Trophoblast cell (in vitro differentiated cells and primary cell): ENCODE measurements around the gene ZNF474.

ENCODE experiments used
- DNase-seq, 2 donors: peaks; one replicate each; pipeline ENCODE4 v3.0.0-alpha.2; 2016
- H2AFZ ChIP-seq: 2 replicates; pipeline ENCODE4 v1.6.1; 2013; ENCODE audit warnings: low read length, moderate library complexity, mild to moderate bottlenecking; ENCODE audit not compliant: insufficient read depth, poor library complexity
- H2AK5ac ChIP-seq: 2 replicates; pipeline ENCODE4 v1.6.1; 2013; ENCODE audit warnings: mild to moderate bottlenecking, low read length
- H2BK120ac ChIP-seq: 2 replicates; pipeline ENCODE4 v1.6.1; 2013; ENCODE audit warnings: low read length, mild to moderate bottlenecking, moderate library complexity; ENCODE audit not compliant: insufficient read depth, poor library complexity
- H2BK12ac ChIP-seq: 2 replicates; pipeline ENCODE4 v1.6.1; 2013; ENCODE audit warnings: mild to moderate bottlenecking, low read length, moderate library complexity
- H2BK5ac ChIP-seq: 2 replicates; pipeline ENCODE4 v1.6.1; 2013; ENCODE audit warnings: low read length, low read depth, moderate library complexity, mild to moderate bottlenecking; ENCODE audit not compliant: poor library complexity
- H3K14ac ChIP-seq: 2 replicates; pipeline ENCODE4 v1.6.1; 2013; ENCODE audit warnings: mild to moderate bottlenecking, low read length
- H3K18ac ChIP-seq: 2 replicates; pipeline ENCODE4 v1.6.1; 2013; ENCODE audit warnings: mild to moderate bottlenecking, low read length
- H3K23ac ChIP-seq: 2 replicates; pipeline ENCODE4 v1.6.1; 2013; ENCODE audit warnings: low read length
- H3K27ac ChIP-seq: 2 replicates; pipeline ENCODE4 v1.5.1; 2013; ENCODE audit warnings: low read depth, mild to moderate bottlenecking, inconsistent platforms, low read length, moderate library complexity
- H3K27me3 ChIP-seq: 2 replicates; pipeline ENCODE4 v1.6.1; 2013; ENCODE audit warnings: inconsistent platforms, mild to moderate bottlenecking, low read length, moderate library complexity; ENCODE audit not compliant: insufficient read depth
- H3K36me3 ChIP-seq, 2 experiments: 1 replicate in 1 of 2; 2 replicates in 1 of 2; pipeline ENCODE4 v1.6.1; 2013; ENCODE audit warnings: low read length in 2 of 2, mild to moderate bottlenecking in 2 of 2, moderate library complexity in 1 of 2; ENCODE audit not compliant: insufficient read depth in 2 of 2, control insufficient read depth in 1 of 2
- H3K4ac ChIP-seq: 2 replicates; pipeline ENCODE4 v1.6.1; 2013; ENCODE audit warnings: low read depth, mild to moderate bottlenecking, low read length, moderate library complexity
- H3K4me1 ChIP-seq, 2 experiments: 1 replicate in 1 of 2; 2 replicates in 1 of 2; pipeline ENCODE4 v1.6.1; 2013; ENCODE audit warnings: low read length in 2 of 2, mild to moderate bottlenecking in 2 of 2, moderate library complexity in 1 of 2; ENCODE audit not compliant: insufficient read depth in 2 of 2, control insufficient read depth in 1 of 2
- H3K4me2 ChIP-seq: 2 replicates; pipeline ENCODE4 v1.6.1; 2013; ENCODE audit warnings: inconsistent platforms, mild to moderate bottlenecking, low read length, moderate library complexity
- H3K4me3 ChIP-seq: 2 replicates; pipeline ENCODE4 v1.5.1; 2013; ENCODE audit warnings: mild to moderate bottlenecking, low read depth, low read length, inconsistent platforms
- H3K79me1 ChIP-seq: one replicate; pipeline ENCODE4 v1.6.1; 2013; ENCODE audit warnings: low read length
- H3K79me2 ChIP-seq: 2 replicates; pipeline ENCODE4 v1.6.1; 2013; ENCODE audit warnings: low read length, mild to moderate bottlenecking; ENCODE audit not compliant: control insufficient read depth, insufficient read depth, poor library complexity
- H3K9ac ChIP-seq: 2 replicates; pipeline ENCODE4 v1.6.1; 2013; ENCODE audit warnings: mild to moderate bottlenecking, low read length
- H3K9me3 ChIP-seq: 2 replicates; pipeline ENCODE4 v1.6.1; 2013; ENCODE audit warnings: low read depth, mild to moderate bottlenecking, control low read depth, inconsistent platforms, low read length; ENCODE audit not compliant: insufficient read depth
- H4K12ac ChIP-seq: 2 replicates; pipeline ENCODE4 v1.6.1; 2013; ENCODE audit warnings: low read depth, mild to moderate bottlenecking, low read length, moderate library complexity
- H4K8ac ChIP-seq: 2 replicates; pipeline ENCODE4 v1.6.1; 2013; ENCODE audit warnings: low read depth, mild to moderate bottlenecking, low read length, moderate library complexity
- H4K91ac ChIP-seq: one replicate; pipeline ENCODE4 v1.6.1; 2013; ENCODE audit warnings: low read depth, mild to moderate bottlenecking, low read length, moderate library complexity
- WGBS: extraction: QIAGEN DNeasy Blood & Tissue Kit; methylation state at CpG from one replicate; pipeline ENCODE4 v1.1.7; 2013; ENCODE audit warnings: missing lambda C conversion rate; ENCODE audit not compliant: insufficient read length, insufficient coverage; ENCODE audit errors: extremely low coverage; 5-methylcytosine and 5-hydroxymethylcytosine counted together

Gene ZNF474

DNA sequence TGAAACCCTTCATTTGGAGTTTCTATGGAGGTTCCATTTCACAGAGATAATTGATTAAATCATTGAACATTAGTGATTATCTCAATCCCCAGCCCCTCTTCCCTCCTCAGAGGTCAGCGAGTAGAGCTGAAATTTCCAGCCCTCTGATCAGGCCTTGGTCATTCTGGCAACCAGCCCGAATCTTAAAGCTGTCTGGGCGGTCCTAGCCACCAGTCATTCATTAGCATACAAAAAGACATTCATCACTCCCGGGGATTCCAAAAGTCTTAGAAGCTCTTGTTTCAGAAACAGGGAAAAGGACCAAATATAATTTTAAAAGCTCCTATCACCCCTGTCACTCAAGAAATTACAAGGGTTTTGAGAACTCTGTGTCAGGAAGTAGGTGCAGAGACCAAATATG, 41.3 kb downstream of the ZNF474 start:
- WGBS = no CpG with 5 or more reads among the region's 4 CpGs
- Histone ChIP-seq H3K9ac (no peak overlapping the region), H3K27me3 (no peaks in the 10 kb centered on the region), H3K18ac (no peak overlapping the region), H4K8ac (no peak overlapping the region), H3K4me1 (no peaks in the 10 kb centered on the region), H3K14ac (no peak overlapping the region), H2BK12ac (no peak overlapping the region), H4K91ac (no peak overlapping the region), H3K23ac (no peak overlapping the region), H3K4me2 (no peak overlapping the region), H3K4ac (no peak overlapping the region), H3K27ac (no peak overlapping the region), H3K4me3 (no peak overlapping the region), H4K12ac (no peak overlapping the region), H2BK5ac (no peak overlapping the region), H3K79me2 (no peaks in the 10 kb centered on the region), H3K9me3 (peaks cover 2% of the 10 kb centered on the region), H2AFZ (no peak overlapping the region), H3K36me3 (no peaks in the 10 kb centered on the region), H2AK5ac (no peak overlapping the region), H3K79me1 (no peaks in the 10 kb centered on the region), H2BK120ac (no peak overlapping the region)
- DNase-seq = no peak

DNA sequence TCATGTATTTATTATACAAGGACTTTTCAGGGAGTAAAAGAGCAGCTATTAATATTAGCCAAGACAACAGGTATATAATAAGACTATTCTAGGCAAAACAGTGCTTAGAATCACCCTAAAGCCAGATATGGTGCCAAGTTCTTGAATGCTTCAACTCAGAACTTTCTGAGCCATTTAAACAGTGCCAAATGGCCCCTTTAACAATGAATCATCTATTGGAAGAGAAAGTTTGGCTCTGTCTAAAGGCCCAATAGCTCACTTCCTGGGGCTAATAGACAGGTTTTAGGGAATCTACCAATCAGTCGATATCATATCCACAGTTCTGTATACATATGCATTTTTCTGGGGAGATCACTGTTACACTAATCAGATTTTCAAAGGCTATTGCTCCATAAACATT, 42.9 kb downstream of the ZNF474 start:
- Histone ChIP-seq H4K12ac (no peak overlapping the region), H3K79me1 (no peaks in the 10 kb centered on the region), H3K9ac (no peak overlapping the region), H3K23ac (no peak overlapping the region), H3K79me2 (no peaks in the 10 kb centered on the region), H4K8ac (no peak overlapping the region), H3K36me3 (no peaks in the 10 kb centered on the region), H2BK5ac (no peak overlapping the region), H2BK120ac (no peak overlapping the region), H3K4me1 (no peaks in the 10 kb centered on the region), H3K4me3 (no peak overlapping the region), H2BK12ac (no peak overlapping the region), H2AFZ (no peak overlapping the region), H3K4me2 (no peak overlapping the region), H3K27me3 (no peaks in the 10 kb centered on the region), H4K91ac (no peak overlapping the region), H3K27ac (no peak overlapping the region), H3K9me3 (peaks cover 2% of the 10 kb centered on the region), H3K18ac (no peak overlapping the region), H3K4ac (no peak overlapping the region), H2AK5ac (no peak overlapping the region), H3K14ac (no peak overlapping the region)
- DNase-seq = no peak
- no CpG with 5 or more reads among the region's 1 CpG for WGBS

DNA sequence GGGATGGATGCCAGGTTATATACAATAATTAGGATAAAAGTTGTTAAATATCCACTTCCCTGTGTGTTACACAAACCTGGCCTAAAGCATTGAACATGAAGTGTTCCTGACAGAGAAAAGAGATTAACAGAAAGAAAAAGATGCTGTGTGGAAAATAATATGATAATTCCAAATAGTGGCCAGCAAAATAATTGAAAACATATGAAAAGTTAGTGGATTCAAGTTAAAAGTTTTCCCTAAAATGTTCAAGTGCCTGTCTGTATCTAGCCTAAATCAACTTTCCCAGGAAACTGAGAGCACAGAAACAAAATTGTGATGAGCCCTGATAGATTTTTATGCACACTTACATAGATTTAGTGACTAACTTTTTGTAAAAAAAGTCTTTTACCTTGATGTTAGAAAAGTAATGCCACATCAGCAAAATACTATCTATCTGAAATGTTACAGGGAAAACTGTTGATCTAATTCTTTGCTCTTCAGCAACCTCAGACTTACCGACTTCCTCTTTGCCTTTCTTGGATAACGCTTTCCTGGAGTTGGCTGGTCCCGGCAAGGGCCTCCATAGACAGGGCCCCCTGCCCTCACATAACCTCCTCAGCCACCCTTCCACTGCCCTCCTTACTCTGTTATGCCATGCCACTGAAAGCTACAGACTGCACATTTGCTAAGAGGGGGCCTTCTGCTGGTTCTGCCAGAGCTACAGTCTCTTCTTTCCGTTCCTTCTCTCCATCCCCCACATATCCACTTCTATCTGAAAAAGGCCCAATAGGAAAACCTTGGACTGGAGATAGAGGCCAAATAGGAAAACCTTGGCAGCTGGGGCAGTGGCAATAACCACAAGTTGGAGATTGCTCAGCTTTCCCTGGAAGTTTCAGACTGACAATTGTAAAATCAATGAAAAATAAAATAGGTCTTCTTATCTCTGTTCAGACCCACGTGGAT, 44.4 kb downstream of the ZNF474 start:
- Histone ChIP-seq H3K27me3 (no peaks in the 10 kb centered on the region), H3K27ac (no peak overlapping the region), H4K91ac (no peak overlapping the region), H2BK120ac (no peak overlapping the region), H3K79me2 (no peaks in the 10 kb centered on the region), H2AFZ (no peak overlapping the region), H4K8ac (no peak overlapping the region), H2BK12ac (no peak overlapping the region), H3K14ac (no peak overlapping the region), H3K9me3 (peaks cover 2% of the 10 kb centered on the region), H3K4me1 (no peaks in the 10 kb centered on the region), H3K18ac (no peak overlapping the region), H3K23ac (no peak overlapping the region), H3K4me3 (no peak overlapping the region), H3K36me3 (no peaks in the 10 kb centered on the region), H3K79me1 (no peaks in the 10 kb centered on the region), H4K12ac (no peak overlapping the region), H2BK5ac (no peak overlapping the region), H3K9ac (no peak overlapping the region), H3K4ac (no peak overlapping the region), H3K4me2 (no peak overlapping the region), H2AK5ac (no peak overlapping the region)
- no CpG with 5 or more reads among the region's 5 CpGs for WGBS
- no peak for DNase-seq

DNA sequence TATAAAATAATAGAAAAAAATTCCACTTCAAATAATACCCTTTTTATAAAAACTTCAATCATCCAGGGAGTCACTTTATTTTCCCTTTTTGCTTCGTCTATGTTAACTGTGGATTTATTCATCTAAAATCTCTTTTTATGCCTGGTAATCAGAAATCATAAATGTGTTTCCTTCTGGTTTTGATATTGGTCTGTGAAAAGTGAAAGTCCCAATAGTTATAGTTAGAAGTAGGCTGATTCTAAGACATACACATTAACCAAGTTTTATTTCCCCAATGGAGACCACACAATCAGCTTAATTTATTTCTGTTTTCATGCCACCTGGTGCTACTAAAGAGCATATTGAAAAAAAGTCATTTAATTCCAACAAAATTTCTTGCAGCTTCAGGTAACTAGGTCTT, 45.7 kb downstream of the ZNF474 start:
- H3K9me3 ChIP-seq = peaks cover 2% of the 10 kb centered on the region
- H2BK12ac ChIP-seq = no peak overlapping the region
- H3K4me2 ChIP-seq = no peak overlapping the region
- H3K4me3 ChIP-seq = no peak overlapping the region
- no peak overlapping the region for H3K9ac ChIP-seq
- H3K27ac ChIP-seq = no peak overlapping the region
- H2BK5ac ChIP-seq = no peak overlapping the region
- H4K12ac ChIP-seq = no peak overlapping the region
- H3K23ac ChIP-seq = no peak overlapping the region
- H3K18ac ChIP-seq = no peak overlapping the region
- DNase-seq = no peak
- H2AK5ac ChIP-seq = no peak overlapping the region
- H3K79me1 ChIP-seq = no peaks in the 10 kb centered on the region
- H2AFZ ChIP-seq = no peak overlapping the region
- no peak overlapping the region for H3K14ac ChIP-seq
- H3K27me3 ChIP-seq = no peaks in the 10 kb centered on the region
- no peaks in the 10 kb centered on the region for H3K4me1 ChIP-seq
- no peak overlapping the region for H2BK120ac ChIP-seq
- H3K4ac ChIP-seq = no peak overlapping the region
- H4K91ac ChIP-seq = no peak overlapping the region
- no peak overlapping the region for H4K8ac ChIP-seq
- no peaks in the 10 kb centered on the region for H3K79me2 ChIP-seq
- no CpG with 5 or more reads among the region's 1 CpG for WGBS
- no peaks in the 10 kb centered on the region for H3K36me3 ChIP-seq
